AG04449 (cell line): ENCODE data around the gene LYZ.
"Not testable (repeated sequence)": the region's sequence is repeated elsewhere in the genome, so short reads cannot be mapped to it uniquely, and the experiment has no call there.

Experiments used
- CTCF ChIA-PET: fragments of 350-600 bp; formaldehyde crosslinking; extraction: SDS; loops from one replicate; lab custom pipeline; 2021; ENCODE audit warnings: antibody characterized with exemption; lab: Yijun Ruan, JAX
- POLR2A ChIA-PET: fragments of 400-600, 350-600 bp; formaldehyde crosslinking; extraction: SDS; loops from one replicate; lab custom pipeline; 2020; ENCODE audit warnings: antibody characterized with exemption, inconsistent platforms; lab: Yijun Ruan, JAX
- DNase-seq: peaks from one replicate; pipeline ENCODE4 v3.0.0-alpha.2; 2010; ENCODE audit warnings: low read depth, low spot score
- H3K4me3 ChIP-seq: 2 replicates; pipeline ENCODE4 v1.5.1; 2011; ENCODE audit warnings: low read depth, mild to moderate bottlenecking, control low read depth, low read length
- TF ChIP-seq, protein P1 (sequence below): IDR thresholded peaks from one replicate; pipeline ENCODE4 v1.5.1; 2011; ENCODE audit warnings: mild to moderate bottlenecking, moderate library complexity, low read length, control low read depth, inconsistent platforms; ENCODE audit not compliant: insufficient read depth; ENCODE audit errors: missing control alignments

The LYZ gene

DNA sequence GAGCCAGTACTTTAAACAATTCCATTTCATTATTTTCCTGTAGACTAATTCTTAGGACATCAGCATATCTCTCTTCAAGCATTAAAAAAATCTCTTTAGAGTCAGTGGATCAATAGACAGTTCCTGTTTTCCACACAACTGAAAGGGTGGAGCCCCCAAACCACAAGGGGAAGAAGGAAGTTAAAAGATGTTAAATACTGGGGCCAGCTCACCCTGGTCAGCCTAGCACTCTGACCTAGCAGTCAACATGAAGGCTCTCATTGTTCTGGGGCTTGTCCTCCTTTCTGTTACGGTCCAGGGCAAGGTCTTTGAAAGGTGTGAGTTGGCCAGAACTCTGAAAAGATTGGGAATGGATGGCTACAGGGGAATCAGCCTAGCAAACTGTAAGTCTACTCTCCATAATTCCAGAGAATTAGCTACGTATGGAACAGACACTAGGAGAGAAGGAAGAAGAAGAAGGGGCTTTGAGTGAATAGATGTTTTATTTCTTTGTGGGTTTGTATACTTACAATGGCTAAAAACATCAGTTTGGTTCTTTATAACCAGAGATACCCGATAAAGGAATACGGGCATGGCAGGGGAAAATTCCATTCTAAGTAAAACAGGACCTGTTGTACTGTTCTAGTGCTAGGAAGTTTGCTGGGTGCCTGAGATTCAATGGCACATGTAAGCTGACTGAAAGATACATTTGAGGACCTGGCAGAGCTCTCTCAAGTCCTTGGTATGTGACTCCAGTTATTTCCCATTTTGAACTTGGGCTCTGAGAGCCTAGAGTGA lies at the start of gene LYZ:
TSS of gene LYZ (plus strand) at position 220 of the 777 bp plus-strand sequence. CDS start at position 248, 28 bp downstream.
- no peak for DNase-seq
- POLR2A ChIA-PET = no interaction called here
- TF ChIP-seq, protein P1, sequence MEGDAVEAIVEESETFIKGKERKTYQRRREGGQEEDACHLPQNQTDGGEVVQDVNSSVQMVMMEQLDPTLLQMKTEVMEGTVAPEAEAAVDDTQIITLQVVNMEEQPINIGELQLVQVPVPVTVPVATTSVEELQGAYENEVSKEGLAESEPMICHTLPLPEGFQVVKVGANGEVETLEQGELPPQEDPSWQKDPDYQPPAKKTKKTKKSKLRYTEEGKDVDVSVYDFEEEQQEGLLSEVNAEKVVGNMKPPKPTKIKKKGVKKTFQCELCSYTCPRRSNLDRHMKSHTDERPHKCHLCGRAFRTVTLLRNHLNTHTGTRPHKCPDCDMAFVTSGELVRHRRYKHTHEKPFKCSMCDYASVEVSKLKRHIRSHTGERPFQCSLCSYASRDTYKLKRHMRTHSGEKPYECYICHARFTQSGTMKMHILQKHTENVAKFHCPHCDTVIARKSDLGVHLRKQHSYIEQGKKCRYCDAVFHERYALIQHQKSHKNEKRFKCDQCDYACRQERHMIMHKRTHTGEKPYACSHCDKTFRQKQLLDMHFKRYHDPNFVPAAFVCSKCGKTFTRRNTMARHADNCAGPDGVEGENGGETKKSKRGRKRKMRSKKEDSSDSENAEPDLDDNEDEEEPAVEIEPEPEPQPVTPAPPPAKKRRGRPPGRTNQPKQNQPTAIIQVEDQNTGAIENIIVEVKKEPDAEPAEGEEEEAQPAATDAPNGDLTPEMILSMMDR = no peak
- CTCF ChIA-PET = interaction anchor here (1.1 to 2.7 kb wide), 3 partner anchors 8 to 21 kb away, joined by 3 to 12 read pairs (median 6); no protein-coding TSS in a partner anchor
- no peak within 1 kb of the TSS for H3K4me3 ChIP-seq

DNA sequence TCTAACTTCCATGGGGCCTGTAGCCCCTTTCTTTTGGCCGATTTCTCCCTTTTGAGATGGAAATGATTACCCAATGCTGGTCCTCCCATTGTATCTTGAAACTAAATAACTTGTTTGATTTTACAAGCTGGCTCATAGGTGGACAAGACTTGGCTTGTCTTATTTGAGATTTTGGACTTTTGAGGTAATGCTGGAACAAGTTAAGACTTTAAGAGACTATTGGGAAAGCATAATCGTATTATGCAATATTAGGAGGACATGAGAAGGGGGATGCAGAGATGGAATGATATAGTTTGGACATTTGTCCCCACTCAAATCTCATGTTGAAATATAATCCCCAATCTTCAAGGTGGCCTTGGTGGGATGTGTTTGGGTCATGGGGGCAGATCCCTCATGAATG lies 49.2 kb upstream of the LYZ start:
- TF ChIP-seq, protein P1 = no peak

DNA sequence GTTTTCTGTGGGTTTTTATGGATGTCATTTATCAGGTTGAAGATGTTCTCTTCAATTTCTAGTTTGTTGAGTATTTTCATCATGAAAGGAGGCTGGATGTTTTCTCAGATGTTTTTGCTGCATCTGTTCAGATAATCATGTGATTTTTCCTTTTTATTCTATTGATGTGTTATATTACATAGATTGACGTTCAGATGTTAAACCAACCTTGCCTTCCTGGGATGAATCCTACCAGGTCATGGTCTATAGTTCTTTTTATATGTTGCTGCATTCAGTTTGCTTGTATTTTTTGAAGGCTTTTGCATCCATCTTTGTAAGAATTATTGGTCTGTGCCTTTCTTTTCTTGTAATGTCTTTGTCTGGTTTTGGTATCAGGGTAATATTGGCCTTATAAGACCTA lies 43.9 kb upstream of the LYZ start:
- CTCF ChIA-PET = no interaction called here
- TF ChIP-seq, protein P1 = no peak
- POLR2A ChIA-PET = no interaction called here

More for the DNA sequence above, 49.2 kb upstream of the LYZ start:
- no peak for DNase-seq
- POLR2A ChIA-PET = no interaction called here
- H3K4me3 ChIP-seq = no peak overlapping the region
- CTCF ChIA-PET = interaction anchor here (1.1 kb wide), 1 partner anchor 10 kb away, joined by 3 read pairs; no protein-coding TSS in a partner anchor

DNA sequence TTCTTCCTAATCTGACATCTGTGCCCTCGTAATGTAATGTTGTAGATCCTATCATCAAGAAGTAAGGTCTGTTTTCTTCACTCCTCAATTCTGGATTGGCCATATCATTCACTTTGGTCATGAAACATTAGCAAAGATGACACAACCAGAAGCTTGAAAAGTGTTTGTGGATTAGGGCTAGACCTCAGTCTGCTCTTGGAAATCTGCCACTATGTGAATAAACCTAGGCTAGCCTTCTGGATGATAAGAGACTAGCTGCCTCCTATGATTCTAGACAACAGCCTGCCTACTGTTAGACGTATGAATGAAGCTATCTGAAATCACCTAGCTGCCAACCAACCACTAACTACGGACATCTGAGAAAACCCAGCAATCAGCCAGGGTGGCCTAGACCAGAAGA lies 38.7 kb upstream of the LYZ start:
- DNase-seq = no peak
- POLR2A ChIA-PET = no interaction called here
- TF ChIP-seq, protein P1 = no peak
- CTCF ChIA-PET = no interaction called here
- H3K4me3 ChIP-seq = no peak overlapping the region

More for the DNA sequence above, 43.9 kb upstream of the LYZ start:
- no peak overlapping the region for H3K4me3 ChIP-seq
- DNase-seq = no peak

DNA sequence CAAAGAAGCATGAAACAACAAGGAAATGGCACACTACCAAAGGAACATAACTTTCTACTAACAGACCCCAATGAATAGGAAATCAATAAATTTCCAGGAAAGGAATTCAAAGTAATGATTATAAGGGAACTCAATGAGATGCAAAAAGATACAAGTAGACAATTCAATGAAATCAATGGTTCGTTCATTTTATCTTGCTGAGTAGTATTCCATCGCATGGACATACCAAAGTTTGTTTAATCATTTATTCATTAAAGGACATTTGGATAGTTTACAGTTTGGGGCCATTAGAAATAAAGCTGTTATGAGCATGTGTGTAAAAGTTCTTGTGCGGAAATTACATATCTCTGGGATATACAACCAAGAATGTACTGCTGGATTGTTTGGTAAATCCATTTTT lies 35.0 kb upstream of the LYZ start:
- TF ChIP-seq, protein P1 = no peak
- POLR2A ChIA-PET = no interaction called here
- CTCF ChIA-PET = interaction anchor here (1.2 kb wide), 1 partner anchor 157 kb away, joined by 3 read pairs; no protein-coding TSS in a partner anchor
- no peak for DNase-seq
- no peak overlapping the region for H3K4me3 ChIP-seq

DNA sequence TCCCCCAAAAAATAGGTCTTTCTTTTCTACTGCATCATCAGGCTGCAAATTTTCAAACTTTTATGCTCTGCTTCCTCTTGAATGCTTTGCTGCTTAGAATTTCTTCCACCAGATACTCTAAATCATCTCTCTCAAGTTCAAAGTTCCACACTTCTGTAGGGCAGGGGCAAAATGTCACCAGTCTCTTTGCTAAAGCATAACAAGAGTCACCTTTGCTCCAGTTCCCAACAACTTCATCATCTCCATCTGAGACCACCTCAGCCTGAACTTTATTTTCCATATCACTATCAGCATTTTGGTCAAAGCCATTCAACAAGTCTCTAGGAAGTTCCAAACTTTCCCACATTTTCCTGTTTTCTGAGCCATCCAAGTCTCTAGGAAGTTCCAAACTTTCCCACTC lies 31.4 kb upstream of the LYZ start:
- CTCF ChIA-PET, DNase-seq, POLR2A ChIA-PET, H3K4me3 ChIP-seq: not testable (repeated sequence)

DNA sequence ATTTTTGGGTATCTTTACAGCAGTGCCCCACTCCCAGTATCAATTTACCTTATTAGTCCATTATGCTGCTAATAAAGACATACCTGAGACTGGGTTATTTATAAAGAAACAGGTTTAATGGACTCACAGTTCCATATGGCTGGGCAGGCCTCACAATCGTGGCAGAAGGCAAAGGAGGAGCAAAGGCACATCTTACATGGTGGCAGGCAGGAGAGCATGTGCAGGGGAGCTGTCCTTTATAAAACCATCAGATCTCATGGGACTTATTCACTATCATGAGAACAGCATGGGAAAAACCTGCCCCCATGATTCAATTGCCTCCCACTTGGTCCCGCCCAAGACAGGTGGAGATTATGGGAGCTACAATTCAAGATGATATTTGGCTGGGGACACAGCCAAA lies 30.9 kb upstream of the LYZ start:
- H3K4me3 ChIP-seq, CTCF ChIA-PET, POLR2A ChIA-PET, DNase-seq: not testable (repeated sequence)
